NCI-H146 (cell line): ENCODE data around the gene ARHGAP12.
A peak's percentile ranks its signal among the peaks of the same experiment; 100 is the strongest.
"Not testable (repeated sequence)": the region's sequence is repeated elsewhere in the genome, so short reads cannot be mapped to it uniquely, and the experiment has no call there.

ENCODE experiments used
- DNase-seq: peaks from one replicate; lab custom pipeline; 2025; lab: John Stamatoyannopoulos, UW

The ARHGAP12 gene

GRCh38 chr10:31928549-31929260 is at the start of gene ARHGAP12:
Gene ARHGAP12 (minus strand): TSS chr10:31928831. CDS start chr10:31908855, 19,976 bp downstream.
- DNase-seq: peak; percentile 86

- DNase-seq: no peak
Measured at GRCh38 chr10:31978156-31978483, 49.5 kb upstream of the ARHGAP12 start.

GRCh38 chr10:31977440-31978155 is 49.0 kb upstream of the ARHGAP12 start:
- no peak for DNase-seq

GRCh38 chr10:31975157-31975765 is 46.6 kb upstream of the ARHGAP12 start:
- peak; percentile 1 for DNase-seq

- no peak for DNase-seq
Measured at GRCh38 chr10:31974434-31975124, 45.9 kb upstream of the ARHGAP12 start.

GRCh38 chr10:31972519-31973041 is 43.9 kb upstream of the ARHGAP12 start:
- DNase-seq: no peak

GRCh38 chr10:31969847-31970246 is 41.2 kb upstream of the ARHGAP12 start:
- DNase-seq: not testable (repeated sequence)

- no peak for DNase-seq
Measured at GRCh38 chr10:31963589-31963980, 35.0 kb upstream of the ARHGAP12 start.

- no peak for DNase-seq
Measured at GRCh38 chr10:31962826-31963588, 34.4 kb upstream of the ARHGAP12 start.

- DNase-seq: peak; percentile 82
Measured at GRCh38 chr10:31961277-31962074, 32.8 kb upstream of the ARHGAP12 start.

GRCh38 chr10:31959461-31960173 is 31.0 kb upstream of the ARHGAP12 start:
- DNase-seq: no peak

GRCh38 chr10:31958856-31959255 is 30.2 kb upstream of the ARHGAP12 start:
- no peak for DNase-seq

- DNase-seq: no peak
Measured at GRCh38 chr10:31956200-31956946, 27.7 kb upstream of the ARHGAP12 start.

- DNase-seq: no peak
Measured at GRCh38 chr10:31954410-31955191, 26.0 kb upstream of the ARHGAP12 start.

GRCh38 chr10:31953480-31953879 is 24.8 kb upstream of the ARHGAP12 start:
- no peak for DNase-seq

GRCh38 chr10:31953080-31953479 is 24.4 kb upstream of the ARHGAP12 start:
- no peak for DNase-seq

- DNase-seq: no peak
Measured at GRCh38 chr10:31952066-31952465, 23.4 kb upstream of the ARHGAP12 start.

- no peak for DNase-seq
Measured at GRCh38 chr10:31949266-31949665, 20.6 kb upstream of the ARHGAP12 start.

- no peak for DNase-seq
Measured at GRCh38 chr10:31948021-31948420, 19.4 kb upstream of the ARHGAP12 start.
